ENCODE data around the gene KRTAP5-4.
A peak's percentile ranks its signal among the peaks of the same experiment; 100 is the strongest.
"Not testable (repeated sequence)": the region's sequence is repeated elsewhere in the genome, so short reads cannot be mapped to it uniquely, and the experiment has no call there.

The KRTAP5-4 gene

DNA sequence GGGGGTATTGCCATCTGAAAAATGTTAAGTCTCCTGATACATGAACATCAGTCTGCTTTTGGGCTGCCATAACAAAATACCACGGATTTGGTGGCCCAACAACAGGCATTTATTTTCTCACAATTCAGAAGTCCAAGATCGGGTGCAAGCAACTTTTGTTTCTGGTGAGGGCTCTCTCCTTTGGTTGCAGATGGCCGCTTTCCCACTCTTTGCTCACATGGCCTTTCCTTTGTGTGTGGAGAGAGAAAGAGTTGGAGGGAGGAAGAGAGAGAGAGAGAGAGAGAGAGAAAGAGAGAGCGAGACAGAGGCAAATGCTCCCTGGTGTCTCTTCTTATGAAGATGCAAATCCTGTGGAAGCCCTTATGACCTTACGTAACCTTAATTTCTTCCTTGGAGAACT is 21.3 kb downstream of the KRTAP5-4 start:
- DNase-seq (ENCODE audit: low read depth, low spot score), result no peak

DNA sequence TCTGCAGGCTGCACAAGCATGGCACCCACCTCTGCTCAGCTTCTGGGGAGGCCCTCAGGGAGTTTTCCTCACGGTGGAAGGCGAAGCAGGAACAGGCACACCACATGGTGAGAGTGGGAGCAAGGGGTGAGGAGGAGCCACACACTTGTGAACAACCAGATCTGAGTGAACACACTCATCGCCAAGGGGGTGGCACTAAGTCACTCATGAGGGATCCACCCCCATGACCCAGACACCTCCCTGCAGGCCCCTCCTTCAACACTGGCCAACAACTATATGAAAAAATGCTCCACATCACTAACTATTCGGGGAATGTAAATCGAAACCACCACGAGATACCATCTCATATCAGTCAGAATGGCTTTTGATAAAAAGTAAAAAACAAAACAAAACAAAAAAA is 23.1 kb downstream of the KRTAP5-4 start:
- DNase-seq (ENCODE audit: low read depth, low spot score), result no peak

GRCh38 chr11:1598406-1598805 is 23.5 kb downstream of the KRTAP5-4 start:
- not testable (repeated sequence) for DNase-seq (ENCODE audit: low read depth, low spot score)

DNA sequence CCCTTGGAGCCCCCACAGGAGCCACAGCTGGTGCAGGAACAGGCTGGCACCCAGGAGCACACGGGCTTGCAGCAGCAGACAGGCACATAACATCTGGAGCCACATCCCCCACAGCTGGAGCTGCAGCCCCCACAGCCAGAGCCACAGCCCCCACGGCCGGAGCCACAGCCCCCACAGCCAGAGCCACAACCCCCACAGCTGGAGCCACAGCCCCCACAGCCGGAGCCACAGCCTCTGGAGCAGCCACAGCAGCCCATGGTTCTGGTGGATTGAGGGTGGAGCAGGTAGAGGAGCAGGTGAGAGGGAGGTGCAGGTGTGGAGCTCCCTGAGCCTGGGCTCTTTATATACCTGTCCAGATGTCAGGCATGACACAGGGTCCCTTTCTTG is 24.0 kb downstream of the KRTAP5-4 start, which contains the start of gene KRTAP5-2:
KRTAP5-2 (minus strand) TSS at position 301 of the 387 bp plus-strand sequence; CDS start at position 257, 44 bp downstream.
- DNase-seq (ENCODE audit: low read depth, low spot score), result no peak

DNA sequence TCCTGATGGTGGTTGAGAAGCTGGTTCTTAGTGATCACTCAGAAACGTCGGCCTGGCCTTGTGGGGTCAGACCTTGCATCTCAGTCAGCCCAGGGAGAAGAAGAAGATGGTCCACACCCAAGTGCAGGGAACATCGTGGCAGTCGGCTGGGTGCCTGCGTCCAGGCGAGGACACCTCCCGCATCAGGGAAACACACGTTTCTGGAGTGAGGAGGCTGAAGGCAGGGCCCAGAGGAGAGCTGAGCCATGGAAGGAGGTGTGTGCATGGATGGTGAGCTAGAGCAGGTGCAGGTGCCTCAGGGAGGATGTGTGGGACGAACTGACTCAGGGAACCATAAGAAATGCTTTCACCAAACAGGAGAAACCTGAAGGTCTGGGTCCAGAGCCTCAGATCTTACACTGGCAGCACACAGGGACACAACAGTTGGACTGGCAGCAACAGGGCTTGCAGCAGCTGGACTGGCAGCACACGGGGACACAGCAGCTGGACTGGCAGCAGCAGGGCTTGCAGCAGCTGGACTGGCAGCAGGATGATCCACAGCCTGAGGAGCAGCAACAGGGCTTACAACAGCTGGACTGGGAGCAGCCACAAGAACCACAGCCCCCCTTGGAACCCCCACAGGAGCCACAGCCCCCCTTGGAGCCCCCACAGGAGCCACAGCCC is 24.5 kb downstream of the KRTAP5-4 start:
- no peak for DNase-seq (ENCODE audit: low read depth, low spot score)

GRCh38 chr11:1596576-1597121 is 25.3 kb downstream of the KRTAP5-4 start:
- peak; percentile 24 for DNase-seq (ENCODE audit: low read depth, low spot score)

- DNase-seq (ENCODE audit: low read depth, low spot score), result not testable (repeated sequence)
Measured at GRCh38 chr11:1595994-1596575, 25.9 kb downstream of the KRTAP5-4 start.

DNA sequence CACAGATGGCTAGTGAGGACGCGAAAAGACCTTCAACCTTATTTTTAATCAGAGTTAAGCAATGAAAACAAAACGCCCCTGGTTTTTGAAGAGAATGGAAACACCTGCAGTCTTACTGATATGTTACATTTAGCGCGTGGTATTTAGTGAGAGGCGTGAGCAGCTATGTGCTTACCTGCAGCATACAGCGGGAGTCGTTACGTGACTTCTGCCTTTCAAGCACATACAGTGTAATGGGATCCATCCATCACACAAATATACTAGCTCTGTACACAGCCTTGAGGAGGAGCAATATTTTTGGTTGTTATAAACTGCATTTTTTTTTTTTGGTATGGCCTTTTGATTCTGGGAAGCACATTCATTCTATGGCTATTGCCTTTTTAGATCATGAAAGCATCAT is 29.3 kb downstream of the KRTAP5-4 start:
- no peak for DNase-seq (ENCODE audit: low read depth, low spot score)

DNA sequence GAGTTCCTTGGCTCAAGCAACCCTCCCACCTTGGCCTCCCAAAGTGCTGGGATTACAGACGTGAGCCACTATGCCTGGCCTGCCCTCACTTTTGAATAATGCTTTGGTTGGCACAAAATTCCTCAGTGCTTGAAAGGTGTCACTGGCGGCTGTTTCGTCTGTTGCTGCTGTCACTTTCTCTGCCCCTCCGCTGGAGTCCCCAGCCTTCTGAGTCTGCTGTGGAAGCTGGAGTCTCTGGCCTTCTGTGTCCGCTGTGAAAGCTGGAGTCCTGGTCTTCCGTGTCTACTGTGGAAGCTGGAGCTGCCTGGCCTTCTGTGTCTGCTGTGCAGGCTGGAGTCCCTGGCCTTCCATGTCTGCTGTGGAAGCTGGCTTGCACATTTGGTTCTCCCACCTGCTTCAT is 31.9 kb downstream of the KRTAP5-4 start:
- no peak for DNase-seq (ENCODE audit: low read depth, low spot score)

DNA sequence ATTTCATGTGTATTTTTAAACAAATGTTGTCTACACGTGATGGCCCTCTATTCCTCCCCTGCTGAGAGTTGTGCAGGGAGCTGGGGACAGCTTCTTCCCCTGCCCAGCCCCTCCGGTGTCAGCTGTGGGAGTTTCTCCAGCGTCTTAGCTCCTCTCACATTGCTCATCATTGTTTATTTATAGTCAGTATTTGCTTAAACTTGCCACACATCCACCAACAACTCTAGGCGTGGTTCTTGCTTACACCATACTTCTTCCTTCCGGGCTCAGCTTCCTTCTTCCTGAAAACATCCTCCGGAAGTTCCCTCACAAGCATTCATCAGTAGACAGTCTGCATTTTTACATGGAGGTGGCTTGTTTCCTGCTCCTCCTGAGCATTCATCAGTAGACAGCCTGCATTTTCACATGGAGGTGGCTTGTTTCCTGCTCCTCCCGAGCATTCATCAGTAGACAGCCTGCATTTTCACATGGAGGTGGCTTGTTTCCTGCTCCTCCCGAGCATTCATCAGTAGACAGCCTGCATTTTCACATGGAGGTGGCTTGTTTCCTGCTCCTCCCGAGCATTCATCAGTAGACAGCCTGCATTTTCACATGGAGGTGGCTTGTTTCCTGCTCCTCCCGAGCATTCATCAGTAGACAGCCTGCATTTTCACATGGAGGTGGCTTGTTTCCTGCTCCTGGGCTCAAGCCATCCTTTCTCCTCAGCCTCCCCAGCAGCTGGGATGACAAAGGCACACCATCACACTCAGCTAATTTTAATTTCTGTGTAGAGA is 32.6 kb downstream of the KRTAP5-4 start:
- DNase-seq (ENCODE audit: low read depth, low spot score), result not testable (repeated sequence)

DNA sequence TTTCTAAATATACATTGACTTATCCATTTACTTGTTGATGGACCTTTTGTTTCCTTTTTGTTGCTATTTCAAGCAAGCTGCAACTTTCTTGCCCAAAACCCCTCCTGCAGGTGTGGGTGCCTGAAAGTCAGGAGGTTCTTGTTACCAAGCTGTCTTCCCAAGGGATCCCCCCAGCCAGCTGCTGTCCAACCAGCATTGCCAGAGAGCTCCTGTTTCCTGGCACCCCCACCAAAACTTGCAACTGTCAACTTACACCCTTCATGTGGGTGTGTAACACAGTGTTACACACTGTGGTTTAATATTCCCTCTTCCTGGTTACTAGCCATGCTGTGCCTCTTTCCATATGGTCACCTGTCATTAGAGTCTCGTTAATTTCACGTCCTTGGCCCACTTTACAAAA is 35.2 kb downstream of the KRTAP5-4 start:
- DNase-seq (ENCODE audit: low read depth, low spot score), result no peak

DNA sequence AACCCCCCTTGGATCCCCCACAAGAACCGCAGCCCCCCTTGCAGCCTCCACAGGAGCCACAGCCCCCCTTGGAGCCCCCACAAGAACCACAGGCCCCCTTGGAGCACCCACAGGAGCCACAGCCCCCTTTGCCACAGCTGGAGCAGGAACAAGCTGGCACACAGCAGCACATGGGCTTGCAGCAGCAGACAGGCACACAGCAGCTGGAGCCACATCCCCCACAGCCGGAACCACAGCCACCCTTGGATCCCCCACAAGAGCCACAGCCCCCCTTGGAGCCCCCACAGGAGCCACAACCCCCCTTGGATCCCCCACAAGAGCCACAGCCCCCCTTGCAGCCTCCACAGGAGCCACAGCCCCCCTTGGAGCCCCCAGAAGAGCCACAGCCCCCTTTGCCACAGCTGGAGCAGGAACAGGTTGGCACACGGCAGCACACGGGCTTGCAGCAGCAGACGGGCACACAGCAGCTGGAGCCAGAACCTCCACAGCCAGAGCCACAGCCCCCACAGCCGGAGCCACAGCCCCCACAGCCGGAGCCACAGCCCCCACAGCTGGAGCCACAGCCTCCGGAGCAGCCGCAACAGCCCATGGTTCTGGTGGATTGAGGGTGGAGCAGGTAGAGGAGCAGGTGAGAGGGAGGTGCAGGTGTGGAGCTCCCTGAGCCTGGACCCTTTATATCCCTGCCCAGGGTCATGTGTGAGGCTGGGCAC is 37.1 kb downstream of the KRTAP5-4 start, which contains the start of gene KRTAP5-1:
KRTAP5-1 (minus strand) TSS at position 623 of the 710 bp plus-strand sequence; CDS start at position 589, 34 bp downstream.
- not testable (repeated sequence) for DNase-seq (ENCODE audit: low read depth, low spot score)

GRCh38 chr11:1582909-1583308 is 39.0 kb downstream of the KRTAP5-4 start:
- not testable (repeated sequence) for DNase-seq (ENCODE audit: low read depth, low spot score)

DNA sequence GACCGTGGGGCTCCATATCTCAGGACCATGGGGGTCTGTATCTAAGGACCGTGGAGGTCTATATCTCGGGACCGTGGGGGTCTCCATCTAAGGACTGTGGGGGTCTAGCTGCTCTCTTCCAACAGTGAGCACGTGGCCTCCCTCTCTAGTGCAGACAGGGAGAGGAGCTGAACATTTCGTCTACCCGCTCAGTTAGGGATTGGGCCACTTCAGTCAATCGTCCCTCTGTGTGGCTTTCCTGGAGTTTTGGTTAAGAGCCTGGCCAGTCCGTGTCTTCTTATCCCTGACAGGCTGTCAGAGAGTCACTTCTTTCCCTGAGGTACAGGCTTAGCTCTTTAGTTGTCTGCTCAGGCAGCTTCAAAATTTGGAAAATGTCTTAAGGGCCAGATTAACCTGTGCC is 40.0 kb downstream of the KRTAP5-4 start:
- no peak for DNase-seq (ENCODE audit: low read depth, low spot score)

GRCh38 chr11:1576825-1577224 is 45.1 kb downstream of the KRTAP5-4 start:
- no peak for DNase-seq (ENCODE audit: low read depth, low spot score)

- DNase-seq (ENCODE audit: low read depth, low spot score), result not testable (repeated sequence)
Measured at GRCh38 chr11:1575756-1576155, 46.2 kb downstream of the KRTAP5-4 start.

- no peak for DNase-seq (ENCODE audit: low read depth, low spot score)
Measured at GRCh38 chr11:1574933-1575242, 47.0 kb downstream of the KRTAP5-4 start.

DNA sequence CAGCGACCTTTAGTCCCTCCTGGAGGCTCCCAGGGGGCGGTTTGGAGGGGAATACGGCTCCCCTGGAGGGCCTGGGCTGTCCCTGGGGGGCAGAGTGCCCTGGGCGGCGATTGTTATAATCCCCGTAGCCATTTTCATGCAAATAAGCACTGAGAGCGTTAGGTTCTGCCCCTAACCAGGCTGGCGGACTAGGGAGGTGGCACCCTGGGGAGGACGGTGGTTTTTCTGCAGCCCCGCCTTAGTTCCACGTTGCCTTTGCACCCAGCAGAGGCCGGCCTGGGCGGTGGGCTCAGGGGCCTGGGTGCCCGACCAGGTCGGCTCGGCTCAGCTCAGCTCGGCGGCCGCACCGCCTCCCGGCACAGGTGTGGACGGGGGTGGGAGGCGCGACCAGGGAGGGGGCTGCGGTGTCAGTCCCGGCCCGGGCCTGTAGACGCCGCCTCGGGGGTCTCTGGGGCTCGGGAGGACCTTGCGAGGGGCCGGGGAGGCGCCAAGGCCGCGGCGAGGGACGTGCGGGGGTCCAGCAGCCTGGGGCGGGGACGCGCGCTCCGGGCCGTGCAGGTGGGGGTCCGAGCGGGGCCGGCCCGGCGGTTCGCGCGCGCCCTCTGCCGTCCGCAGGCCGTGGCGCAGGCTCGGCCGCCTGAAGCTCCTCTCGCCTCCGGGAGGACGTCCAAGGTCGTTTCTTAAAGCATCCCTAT is 47.6 kb downstream of the KRTAP5-4 start:
- DNase-seq (ENCODE audit: low read depth, low spot score), result peak; percentile 70

DNA sequence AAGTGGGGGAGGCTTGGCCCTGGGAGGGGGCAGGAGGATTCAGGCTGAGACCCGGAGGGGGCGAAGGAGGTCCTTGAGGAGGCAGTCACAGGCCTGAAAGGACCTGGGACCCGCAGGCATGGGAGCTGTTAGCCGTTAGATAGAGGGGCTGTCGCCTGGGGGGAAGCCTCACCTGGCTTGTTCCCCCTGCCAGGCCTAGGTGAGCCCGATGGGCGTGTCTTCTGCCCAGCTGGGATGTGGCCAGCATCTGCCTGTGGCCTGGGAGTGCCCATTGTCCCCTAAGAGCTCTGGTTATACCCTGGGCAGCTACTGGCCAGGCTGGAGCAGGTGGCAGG is 48.1 kb downstream of the KRTAP5-4 start:
- no peak for DNase-seq (ENCODE audit: low read depth, low spot score)

- DNase-seq (ENCODE audit: low read depth, low spot score), result peak; percentile 8
Measured at GRCh38 chr11:1573077-1573902, 48.6 kb downstream of the KRTAP5-4 start.

Data from ELF-1 (cell line).